OCI-LY3 (cell line): ENCODE data around the gene ZNF319.

Experiments
- H2AFZ ChIP-seq: fragments of 200-600, 300-600 bp; shearing (Covaris generic); 2 replicates; pipeline ENCODE4 v1.6.0; 2014; ENCODE audit warnings: antibody characterized with exemption, low read depth, low read length
- H3K27ac ChIP-seq: fragments of 200-600, 300-600 bp; sonication (generic); 2 replicates; pipeline ENCODE4 v1.5.1; 2014; ENCODE audit warnings: mild to moderate bottlenecking, low read length, moderate library complexity, mixed read lengths
- H3K27me3 ChIP-seq: fragments of 200-600, 300-600 bp; sonication (generic); 2 replicates; pipeline ENCODE4 v1.6.1; 2014; ENCODE audit warnings: low read depth, low read length, mixed read lengths
- H3K36me3 ChIP-seq: fragments of 200-600, 300-600 bp; sonication (generic); replicated peaks from 2 replicates; pipeline ENCODE3; 2014; ENCODE audit warnings: low read depth, low read length, mixed read lengths
- H3K4me1 ChIP-seq: fragments of 300-600, 200-600 bp; sonication (generic); 2 replicates; pipeline ENCODE4 v1.6.1; 2014; ENCODE audit warnings: low read length, mixed read lengths
- H3K4me2 ChIP-seq: fragments of 200-600, 300-600 bp; sonication (generic); 2 replicates; pipeline ENCODE4 v1.6.1; 2014; ENCODE audit warnings: low read length, mixed read lengths
- H3K4me3 ChIP-seq: fragments of 300-600, 200-600 bp; sonication (generic); 2 replicates; pipeline ENCODE4 v1.5.1; 2014; ENCODE audit warnings: antibody characterized with exemption, mild to moderate bottlenecking, low read length, moderate library complexity
- H3K79me2 ChIP-seq: fragments of 300-600, 200-600 bp; shearing (Covaris generic); 2 replicates; pipeline ENCODE4 v1.6.1; 2014; ENCODE audit warnings: mild to moderate bottlenecking, low read length, mixed read lengths
- H3K9ac ChIP-seq: fragments of 300-600, 200-600 bp; shearing (Covaris generic); 2 replicates; pipeline ENCODE4 v1.6.0; 2014; ENCODE audit warnings: mild to moderate bottlenecking, low read length, moderate library complexity
- H3K9me3 ChIP-seq: fragments of 200-600, 300-600 bp; shearing (Covaris generic); 2 replicates; pipeline ENCODE4 v1.6.1; 2014; ENCODE audit warnings: low read length, mixed read lengths; ENCODE audit not compliant: insufficient read depth
- H4K20me1 ChIP-seq: fragments of 200-600, 300-600 bp; sonication (generic); 2 replicates; pipeline ENCODE4 v1.6.1; 2016; ENCODE audit warnings: low read length, mixed read lengths; ENCODE audit not compliant: insufficient read depth
- EZH2phosphoT487 ChIP-seq: fragments of 200-600 bp; shearing (Covaris generic); IDR thresholded peaks from 2 replicates; pipeline ENCODE4 v1.6.1; 2018; ENCODE audit warnings: antibody characterized with exemption, mixed run types, low read depth
- TF ChIP-seq, protein P1 (sequence below): fragments of 200-600, 300-600 bp; sonication (generic); IDR thresholded peaks from 2 replicates; pipeline ENCODE4 v1.5.1; 2014; ENCODE audit warnings: antibody characterized with exemption, low read length, low read depth

ZNF319 gene

DNA sequence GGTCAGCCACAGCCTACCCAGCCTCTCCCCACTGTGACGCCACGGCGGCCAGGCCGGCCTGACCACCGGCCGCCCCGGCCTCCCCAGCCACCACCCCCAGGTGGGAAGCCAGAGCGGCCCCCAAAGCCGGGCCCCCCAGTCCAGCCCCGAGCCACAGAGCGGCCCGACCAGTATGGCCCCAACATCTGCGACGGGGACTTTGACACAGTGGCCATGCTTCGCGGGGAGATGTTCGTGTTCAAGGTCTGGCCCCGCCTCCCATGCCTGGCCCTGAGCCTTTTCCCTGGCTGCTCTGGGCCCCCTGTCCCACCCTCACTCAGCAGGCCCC is 41.1 kb upstream of the ZNF319 start:
- H3K36me3 ChIP-seq: no peaks in the 10 kb centered on the region

DNA sequence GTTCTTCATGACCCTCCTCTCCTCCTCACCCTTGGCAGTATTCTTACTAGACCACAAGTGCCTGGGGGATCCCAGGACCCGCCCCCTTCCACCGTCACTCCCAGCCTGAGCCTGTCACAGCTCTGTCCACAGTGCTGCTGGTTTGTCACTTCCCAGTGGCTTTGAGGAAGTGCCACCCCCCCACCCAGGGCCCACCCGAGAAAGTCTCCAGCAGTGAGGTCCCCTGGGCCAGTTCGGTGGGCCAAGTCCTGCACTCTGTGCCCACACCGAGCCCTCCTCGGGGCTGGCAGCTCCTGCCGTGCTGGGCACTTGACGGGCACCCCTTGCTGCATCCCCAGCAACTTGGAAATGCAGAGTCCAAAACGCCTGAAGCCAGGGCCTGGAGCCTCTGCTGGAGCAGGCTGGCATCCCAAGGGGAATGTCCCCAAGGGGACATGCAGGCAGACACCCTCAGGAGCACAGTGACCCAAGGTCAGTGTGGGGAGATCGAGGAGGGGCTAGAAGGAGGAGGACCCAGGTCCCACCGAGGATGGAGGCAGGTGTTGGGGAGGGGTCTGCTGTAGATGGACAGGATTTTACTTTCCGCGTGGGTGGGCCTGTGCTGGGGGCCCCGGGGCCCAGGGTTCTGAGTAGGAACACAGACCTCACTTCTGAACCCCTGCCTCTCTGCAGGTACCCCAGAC is 40.6 kb upstream of the ZNF319 start:
- H3K36me3 ChIP-seq: no peaks in the 10 kb centered on the region

More for the DNA sequence above, 41.1 kb upstream of the ZNF319 start:
- Histone ChIP-seq H3K4me2 (no peak overlapping the region), H3K9ac (no peak overlapping the region), H3K27me3 (no peaks in the 10 kb centered on the region), H2AFZ (no peak overlapping the region), H3K4me3 (no peak overlapping the region), H3K79me2 (no peaks in the 10 kb centered on the region), H3K4me1 (no peaks in the 10 kb centered on the region), H3K27ac (no peak overlapping the region), H4K20me1 (no peaks in the 10 kb centered on the region), H3K9me3 (no peaks in the 10 kb centered on the region)
- no peak for TF ChIP-seq EZH2phosphoT487

DNA sequence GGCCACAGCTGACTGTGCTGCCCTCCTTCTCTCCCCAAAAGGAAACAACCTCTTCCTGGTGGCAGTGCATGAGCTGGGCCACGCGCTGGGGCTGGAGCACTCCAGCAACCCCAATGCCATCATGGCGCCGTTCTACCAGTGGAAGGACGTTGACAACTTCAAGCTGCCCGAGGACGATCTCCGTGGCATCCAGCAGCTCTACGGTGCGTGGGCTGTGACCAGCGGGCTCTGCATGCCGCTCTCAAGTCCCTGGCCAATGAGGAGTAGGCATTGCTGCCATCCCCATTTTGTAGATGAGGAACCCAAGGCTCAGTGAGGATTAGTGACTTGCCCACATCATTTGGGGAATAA is 40.0 kb upstream of the ZNF319 start:
- H3K36me3 ChIP-seq: no peaks in the 10 kb centered on the region
- H3K4me3 ChIP-seq: no peak overlapping the region
- no peaks in the 10 kb centered on the region for H4K20me1 ChIP-seq
- TF ChIP-seq EZH2phosphoT487: no peak
- TF ChIP-seq, protein P1, sequence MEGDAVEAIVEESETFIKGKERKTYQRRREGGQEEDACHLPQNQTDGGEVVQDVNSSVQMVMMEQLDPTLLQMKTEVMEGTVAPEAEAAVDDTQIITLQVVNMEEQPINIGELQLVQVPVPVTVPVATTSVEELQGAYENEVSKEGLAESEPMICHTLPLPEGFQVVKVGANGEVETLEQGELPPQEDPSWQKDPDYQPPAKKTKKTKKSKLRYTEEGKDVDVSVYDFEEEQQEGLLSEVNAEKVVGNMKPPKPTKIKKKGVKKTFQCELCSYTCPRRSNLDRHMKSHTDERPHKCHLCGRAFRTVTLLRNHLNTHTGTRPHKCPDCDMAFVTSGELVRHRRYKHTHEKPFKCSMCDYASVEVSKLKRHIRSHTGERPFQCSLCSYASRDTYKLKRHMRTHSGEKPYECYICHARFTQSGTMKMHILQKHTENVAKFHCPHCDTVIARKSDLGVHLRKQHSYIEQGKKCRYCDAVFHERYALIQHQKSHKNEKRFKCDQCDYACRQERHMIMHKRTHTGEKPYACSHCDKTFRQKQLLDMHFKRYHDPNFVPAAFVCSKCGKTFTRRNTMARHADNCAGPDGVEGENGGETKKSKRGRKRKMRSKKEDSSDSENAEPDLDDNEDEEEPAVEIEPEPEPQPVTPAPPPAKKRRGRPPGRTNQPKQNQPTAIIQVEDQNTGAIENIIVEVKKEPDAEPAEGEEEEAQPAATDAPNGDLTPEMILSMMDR: no peak
- no peak overlapping the region for H2AFZ ChIP-seq
- H3K79me2 ChIP-seq: no peaks in the 10 kb centered on the region
- no peak overlapping the region for H3K4me2 ChIP-seq
- H3K9ac ChIP-seq: no peak overlapping the region
- H3K4me1 ChIP-seq: no peaks in the 10 kb centered on the region
- H3K27ac ChIP-seq: no peak overlapping the region
- no peaks in the 10 kb centered on the region for H3K27me3 ChIP-seq
- no peaks in the 10 kb centered on the region for H3K9me3 ChIP-seq

More for the DNA sequence above, 40.6 kb upstream of the ZNF319 start:
- no peaks in the 10 kb centered on the region for H3K9me3 ChIP-seq
- no peaks in the 10 kb centered on the region for H3K79me2 ChIP-seq
- H3K4me3 ChIP-seq: no peak overlapping the region
- H3K4me1 ChIP-seq: no peaks in the 10 kb centered on the region
- no peak overlapping the region for H3K4me2 ChIP-seq
- H3K27ac ChIP-seq: no peak overlapping the region
- no peak overlapping the region for H2AFZ ChIP-seq
- no peaks in the 10 kb centered on the region for H3K27me3 ChIP-seq
- no peak for TF ChIP-seq EZH2phosphoT487
- TF ChIP-seq, protein P1: no peak
- no peaks in the 10 kb centered on the region for H4K20me1 ChIP-seq
- H3K9ac ChIP-seq: no peak overlapping the region

DNA sequence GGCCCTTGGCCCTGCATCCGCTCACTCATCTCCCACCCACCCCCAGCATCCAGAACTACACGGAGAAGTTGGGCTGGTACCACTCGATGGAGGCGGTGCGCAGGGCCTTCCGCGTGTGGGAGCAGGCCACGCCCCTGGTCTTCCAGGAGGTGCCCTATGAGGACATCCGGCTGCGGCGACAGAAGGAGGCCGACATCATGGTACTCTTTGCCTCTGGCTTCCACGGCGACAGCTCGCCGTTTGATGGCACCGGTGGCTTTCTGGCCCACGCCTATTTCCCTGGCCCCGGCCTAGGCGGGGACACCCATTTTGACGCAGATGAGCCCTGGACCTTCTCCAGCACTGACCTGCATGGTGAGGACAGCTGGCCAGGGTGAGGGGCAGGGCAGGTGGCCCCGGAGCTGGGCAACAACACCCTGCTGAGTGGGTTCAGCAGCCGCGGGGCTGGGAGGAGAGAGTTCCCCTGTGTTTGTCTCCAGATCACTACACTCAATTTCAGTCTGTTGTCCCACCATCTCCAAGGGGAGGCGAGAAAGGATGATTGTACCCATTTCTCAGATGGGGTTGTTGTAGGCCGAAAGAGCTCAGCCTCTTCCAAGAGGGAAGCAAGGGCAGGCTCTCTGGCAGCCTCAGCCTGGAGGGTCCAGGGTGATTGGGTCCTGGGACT is 39.5 kb upstream of the ZNF319 start:
- H2AFZ ChIP-seq: no peak overlapping the region
- H3K4me2 ChIP-seq: no peak overlapping the region
- H3K79me2 ChIP-seq: no peaks in the 10 kb centered on the region
- no peak overlapping the region for H3K4me3 ChIP-seq
- TF ChIP-seq, protein P1: no peak
- TF ChIP-seq EZH2phosphoT487: no peak
- no peaks in the 10 kb centered on the region for H4K20me1 ChIP-seq
- peaks cover under 1% of the 10 kb centered on the region for H3K27me3 ChIP-seq
- H3K4me1 ChIP-seq: peaks cover 2% of the 10 kb centered on the region
- no peaks in the 10 kb centered on the region for H3K36me3 ChIP-seq
- H3K9me3 ChIP-seq: no peaks in the 10 kb centered on the region
- no peak overlapping the region for H3K27ac ChIP-seq
- H3K9ac ChIP-seq: no peak overlapping the region
